Trophoblast cell (in vitro differentiated cells and primary cell): ENCODE results near the gene PRKCE.

Experiments used
- DNase-seq, 2 donors: peaks; one replicate each; pipeline ENCODE4 v3.0.0-alpha.2; 2016
- H2AFZ ChIP-seq: 2 replicates; pipeline ENCODE4 v1.6.1; 2013; ENCODE audit warnings: low read length, moderate library complexity, mild to moderate bottlenecking; ENCODE audit not compliant: insufficient read depth, poor library complexity
- H2AK5ac ChIP-seq: 2 replicates; pipeline ENCODE4 v1.6.1; 2013; ENCODE audit warnings: mild to moderate bottlenecking, low read length
- H2BK120ac ChIP-seq: 2 replicates; pipeline ENCODE4 v1.6.1; 2013; ENCODE audit warnings: low read length, mild to moderate bottlenecking, moderate library complexity; ENCODE audit not compliant: insufficient read depth, poor library complexity
- H2BK12ac ChIP-seq: 2 replicates; pipeline ENCODE4 v1.6.1; 2013; ENCODE audit warnings: mild to moderate bottlenecking, low read length, moderate library complexity
- H2BK5ac ChIP-seq: 2 replicates; pipeline ENCODE4 v1.6.1; 2013; ENCODE audit warnings: low read length, low read depth, moderate library complexity, mild to moderate bottlenecking; ENCODE audit not compliant: poor library complexity
- H3K14ac ChIP-seq: 2 replicates; pipeline ENCODE4 v1.6.1; 2013; ENCODE audit warnings: mild to moderate bottlenecking, low read length
- H3K18ac ChIP-seq: 2 replicates; pipeline ENCODE4 v1.6.1; 2013; ENCODE audit warnings: mild to moderate bottlenecking, low read length
- H3K23ac ChIP-seq: 2 replicates; pipeline ENCODE4 v1.6.1; 2013; ENCODE audit warnings: low read length
- H3K27ac ChIP-seq: 2 replicates; pipeline ENCODE4 v1.5.1; 2013; ENCODE audit warnings: low read depth, mild to moderate bottlenecking, inconsistent platforms, low read length, moderate library complexity
- H3K27me3 ChIP-seq: 2 replicates; pipeline ENCODE4 v1.6.1; 2013; ENCODE audit warnings: inconsistent platforms, mild to moderate bottlenecking, low read length, moderate library complexity; ENCODE audit not compliant: insufficient read depth
- H3K36me3 ChIP-seq, 2 experiments: 1 replicate in 1 of 2; 2 replicates in 1 of 2; pipeline ENCODE4 v1.6.1; 2013; ENCODE audit warnings: low read length in 2 of 2, mild to moderate bottlenecking in 2 of 2, moderate library complexity in 1 of 2; ENCODE audit not compliant: insufficient read depth in 2 of 2, control insufficient read depth in 1 of 2
- H3K4ac ChIP-seq: 2 replicates; pipeline ENCODE4 v1.6.1; 2013; ENCODE audit warnings: low read depth, mild to moderate bottlenecking, low read length, moderate library complexity
- H3K4me1 ChIP-seq, 2 experiments: 1 replicate in 1 of 2; 2 replicates in 1 of 2; pipeline ENCODE4 v1.6.1; 2013; ENCODE audit warnings: low read length in 2 of 2, mild to moderate bottlenecking in 2 of 2, moderate library complexity in 1 of 2; ENCODE audit not compliant: insufficient read depth in 2 of 2, control insufficient read depth in 1 of 2
- H3K4me2 ChIP-seq: 2 replicates; pipeline ENCODE4 v1.6.1; 2013; ENCODE audit warnings: inconsistent platforms, mild to moderate bottlenecking, low read length, moderate library complexity
- H3K4me3 ChIP-seq: 2 replicates; pipeline ENCODE4 v1.5.1; 2013; ENCODE audit warnings: mild to moderate bottlenecking, low read depth, low read length, inconsistent platforms
- H3K79me1 ChIP-seq: one replicate; pipeline ENCODE4 v1.6.1; 2013; ENCODE audit warnings: low read length
- H3K79me2 ChIP-seq: 2 replicates; pipeline ENCODE4 v1.6.1; 2013; ENCODE audit warnings: low read length, mild to moderate bottlenecking; ENCODE audit not compliant: control insufficient read depth, insufficient read depth, poor library complexity
- H3K9ac ChIP-seq: 2 replicates; pipeline ENCODE4 v1.6.1; 2013; ENCODE audit warnings: mild to moderate bottlenecking, low read length
- H3K9me3 ChIP-seq: 2 replicates; pipeline ENCODE4 v1.6.1; 2013; ENCODE audit warnings: low read depth, mild to moderate bottlenecking, control low read depth, inconsistent platforms, low read length; ENCODE audit not compliant: insufficient read depth
- H4K12ac ChIP-seq: 2 replicates; pipeline ENCODE4 v1.6.1; 2013; ENCODE audit warnings: low read depth, mild to moderate bottlenecking, low read length, moderate library complexity
- H4K8ac ChIP-seq: 2 replicates; pipeline ENCODE4 v1.6.1; 2013; ENCODE audit warnings: low read depth, mild to moderate bottlenecking, low read length, moderate library complexity
- H4K91ac ChIP-seq: one replicate; pipeline ENCODE4 v1.6.1; 2013; ENCODE audit warnings: low read depth, mild to moderate bottlenecking, low read length, moderate library complexity
- WGBS: extraction: QIAGEN DNeasy Blood & Tissue Kit; methylation state at CpG from one replicate; pipeline ENCODE4 v1.1.7; 2013; ENCODE audit warnings: missing lambda C conversion rate; ENCODE audit not compliant: insufficient read length, insufficient coverage; ENCODE audit errors: extremely low coverage; 5-methylcytosine and 5-hydroxymethylcytosine counted together

Gene PRKCE

DNA sequence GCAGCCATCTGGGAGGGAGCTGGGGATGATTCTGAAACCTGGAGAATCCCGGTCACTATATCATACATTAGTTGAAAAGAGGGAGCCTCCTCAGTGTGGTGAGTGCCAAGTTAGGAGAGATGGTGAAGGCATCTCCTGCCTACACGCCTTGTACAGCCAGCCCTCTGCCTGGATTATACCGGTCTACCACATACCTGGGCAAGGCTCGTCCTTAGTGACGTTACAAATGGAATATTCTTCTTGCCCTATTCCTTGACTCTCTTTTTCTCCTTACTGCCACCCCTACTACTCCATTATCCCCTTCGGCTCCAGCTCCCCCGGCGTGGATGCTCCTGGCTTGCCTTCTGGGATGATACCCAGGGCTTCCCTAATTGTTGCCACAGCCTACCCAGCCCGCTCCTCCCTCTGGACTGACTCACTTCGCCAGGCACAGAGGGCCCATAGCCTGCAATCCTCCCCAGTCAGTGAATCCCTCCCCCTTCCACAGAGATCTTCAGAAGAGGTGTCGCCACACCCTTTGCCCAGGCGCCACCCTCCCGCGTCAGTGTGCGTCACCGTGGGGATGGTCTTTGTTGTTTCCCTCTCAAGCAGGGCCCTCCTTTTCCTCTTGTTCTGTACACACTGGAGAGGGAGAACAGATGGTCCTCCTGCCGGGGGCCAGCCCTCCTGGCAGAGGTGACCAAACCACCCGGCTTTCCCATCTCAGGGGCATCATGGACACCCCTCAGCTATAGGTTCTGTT, 530.5 kb downstream of the PRKCE start:
- H3K4ac ChIP-seq, result peak overlapping the region; percentile 22
- peaks cover 7% of the 10 kb centered on the region for H3K79me2 ChIP-seq
- H4K8ac ChIP-seq, result no peak overlapping the region
- no peak overlapping the region for H3K4me2 ChIP-seq
- DNase-seq, result peak; percentile 84 to 92
- H3K27me3 ChIP-seq, result no peaks in the 10 kb centered on the region
- H4K91ac ChIP-seq, result peak overlapping the region; percentile 75
- H3K9me3 ChIP-seq, result no peaks in the 10 kb centered on the region
- peak overlapping the region; percentile 74 for H3K14ac ChIP-seq
- H2BK12ac ChIP-seq, result peak overlapping the region; percentile 58
- H3K4me1 ChIP-seq, result peaks cover 23 to 30% of the 10 kb centered on the region in 2 experiments
- H3K36me3 ChIP-seq, result no peaks in the 10 kb centered on the region
- no peak overlapping the region for H3K23ac ChIP-seq
- peaks cover 41% of the 10 kb centered on the region for H3K79me1 ChIP-seq
- no peak overlapping the region for H3K27ac ChIP-seq
- H2BK5ac ChIP-seq, result peak overlapping the region; percentile 2
- peak overlapping the region; percentile 65 for H2BK120ac ChIP-seq
- H4K12ac ChIP-seq, result no peak overlapping the region
- peak overlapping the region; percentile 70 for H3K18ac ChIP-seq
- peak overlapping the region; percentile 92 for H2AK5ac ChIP-seq
- no peak overlapping the region for H2AFZ ChIP-seq
- H3K9ac ChIP-seq, result no peak overlapping the region
- WGBS, result no CpG with 5 or more reads among the region's 18 CpGs
- H3K4me3 ChIP-seq, result no peak overlapping the region

GRCh38 chr2:46183426-46183825, 532.0 kb downstream of the PRKCE start:
- Histone ChIP-seq H3K4me3 (no peak overlapping the region), H2BK120ac (peak overlapping the region; percentile 21), H3K79me2 (peaks cover 7% of the 10 kb centered on the region), H3K27me3 (no peaks in the 10 kb centered on the region), H3K9me3 (no peaks in the 10 kb centered on the region), H3K18ac (peak overlapping the region; percentile 51), H3K14ac (no peak overlapping the region), H2AFZ (no peak overlapping the region), H3K36me3 (no peaks in the 10 kb centered on the region), H2BK5ac (peak overlapping the region; percentile 8), H2BK12ac (peak overlapping the region; percentile 61), H3K23ac (no peak overlapping the region), H3K79me1 (peaks cover 45% of the 10 kb centered on the region), H2AK5ac (peak overlapping the region; percentile 45), H3K27ac (no peak overlapping the region), H4K12ac (no peak overlapping the region), H3K9ac (no peak overlapping the region), H4K91ac (peak overlapping the region; percentile 53), H3K4me1 (peaks cover 28 to 34% of the 10 kb centered on the region in 2 experiments), H3K4ac (no peak overlapping the region), H3K4me2 (no peak overlapping the region), H4K8ac (peak overlapping the region; percentile 6)
- no peak for DNase-seq
- WGBS, result no CpG with 5 or more reads among the region's 4 CpGs

- H3K4me2 ChIP-seq, result no peak overlapping the region
- H3K27ac ChIP-seq, result no peak overlapping the region
- H2AFZ ChIP-seq, result no peak overlapping the region
- H3K36me3 ChIP-seq, result no peaks in the 10 kb centered on the region
- H3K9ac ChIP-seq, result no peak overlapping the region
- DNase-seq, result no peak
- peak overlapping the region; percentile 19 for H3K18ac ChIP-seq
- no peak overlapping the region for H3K4ac ChIP-seq
- H2BK12ac ChIP-seq, result peak overlapping the region; percentile 30
- no peak overlapping the region for H3K4me3 ChIP-seq
- H3K27me3 ChIP-seq, result no peaks in the 10 kb centered on the region
- H3K79me2 ChIP-seq, result peaks cover 1% of the 10 kb centered on the region
- no peak overlapping the region for H4K8ac ChIP-seq
- no CpG with 5 or more reads among the region's 12 CpGs for WGBS
- H3K9me3 ChIP-seq, result no peaks in the 10 kb centered on the region
- H3K4me1 ChIP-seq, result peaks cover 19 to 25% of the 10 kb centered on the region in 2 experiments
- H4K12ac ChIP-seq, result no peak overlapping the region
- peak overlapping the region; percentile 4 for H3K14ac ChIP-seq
- peak overlapping the region; percentile 57 for H4K91ac ChIP-seq
- no peak overlapping the region for H3K23ac ChIP-seq
- H2BK5ac ChIP-seq, result no peak overlapping the region
- peak overlapping the region; percentile 13 for H2BK120ac ChIP-seq
- H3K79me1 ChIP-seq, result peaks cover 32% of the 10 kb centered on the region
- no peak overlapping the region for H2AK5ac ChIP-seq
Observed at GRCh38 chr2:46184794-46185583, 533.5 kb downstream of the PRKCE start.

- H3K79me1 ChIP-seq, result peaks cover 31% of the 10 kb centered on the region
- no peak overlapping the region for H4K12ac ChIP-seq
- peak overlapping the region; percentile 41 for H2BK12ac ChIP-seq
- no CpG with 5 or more reads among the region's 6 CpGs for WGBS
- no peaks in the 10 kb centered on the region for H3K9me3 ChIP-seq
- H2AK5ac ChIP-seq, result peak overlapping the region; percentile 64
- H3K4me1 ChIP-seq, result peaks cover 16 to 23% of the 10 kb centered on the region in 2 experiments
- no peaks in the 10 kb centered on the region for H3K79me2 ChIP-seq
- H4K91ac ChIP-seq, result peak overlapping the region; percentile 45
- peak overlapping the region; percentile 4 for H3K27ac ChIP-seq
- H3K18ac ChIP-seq, result no peak overlapping the region
- no peaks in the 10 kb centered on the region for H3K27me3 ChIP-seq
- H3K4me2 ChIP-seq, result no peak overlapping the region
- DNase-seq, result peak in 1 of 2 donors; percentile 17
- H3K36me3 ChIP-seq, result no peaks in the 10 kb centered on the region
- no peak overlapping the region for H3K9ac ChIP-seq
- H2BK120ac ChIP-seq, result peak overlapping the region; percentile 10
- H3K4me3 ChIP-seq, result no peak overlapping the region
- H3K23ac ChIP-seq, result no peak overlapping the region
- H2AFZ ChIP-seq, result no peak overlapping the region
- peak overlapping the region; percentile 25 for H2BK5ac ChIP-seq
- H3K14ac ChIP-seq, result peak overlapping the region; percentile 4
- H4K8ac ChIP-seq, result peak overlapping the region; percentile 4
- H3K4ac ChIP-seq, result no peak overlapping the region
Observed at GRCh38 chr2:46187112-46187618, 535.7 kb downstream of the PRKCE start.
